ENCODE measurements around the gene GADD45G.

Gene GADD45G

DNA sequence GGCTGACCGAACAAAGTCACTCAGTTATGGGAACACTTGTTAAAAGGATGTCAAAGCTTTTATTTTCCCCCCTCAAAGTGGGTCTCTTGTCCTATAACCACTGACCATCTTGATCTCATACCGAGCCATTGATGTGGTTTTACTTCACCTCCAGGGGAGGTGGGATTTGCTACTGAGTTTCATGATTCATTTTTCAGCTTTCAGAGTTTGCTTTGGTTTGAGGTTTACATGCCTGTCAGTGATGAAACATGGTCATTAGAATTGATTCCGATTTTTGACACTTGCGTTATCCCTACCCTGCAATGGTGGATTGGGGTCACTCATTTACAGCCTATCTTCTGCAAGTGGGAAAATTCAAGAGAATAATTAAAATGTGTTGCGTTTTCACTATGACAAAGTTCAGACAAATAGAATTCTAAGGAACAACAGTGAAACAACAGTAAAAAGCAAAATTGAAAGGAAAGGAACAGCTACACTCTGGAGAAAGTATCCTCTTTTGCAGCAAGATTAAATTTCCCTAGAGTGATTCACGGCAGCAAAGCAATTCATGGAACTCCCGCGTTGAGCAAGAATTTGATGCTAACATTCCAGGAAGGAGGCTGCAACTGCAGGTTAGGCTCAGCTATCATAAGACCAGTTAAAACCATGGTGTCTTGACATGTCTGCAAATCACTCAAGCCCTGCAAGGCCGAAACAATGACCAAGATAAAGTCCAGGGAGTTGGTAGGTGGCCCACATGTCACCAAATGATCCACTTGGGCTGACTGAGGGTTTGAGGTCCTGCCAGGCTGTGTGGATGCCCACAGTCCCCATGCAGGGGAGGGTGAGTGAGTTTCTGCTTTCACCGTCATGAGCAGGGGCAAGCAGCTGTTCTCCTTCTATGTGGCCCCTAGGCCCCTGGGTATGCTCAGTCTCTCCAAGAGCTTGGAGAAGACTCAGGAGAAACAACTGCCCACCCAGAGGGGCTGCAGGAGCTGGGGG is 9.4 kb downstream of the GADD45G start:
- TF ChIP-seq, protein P1, sequence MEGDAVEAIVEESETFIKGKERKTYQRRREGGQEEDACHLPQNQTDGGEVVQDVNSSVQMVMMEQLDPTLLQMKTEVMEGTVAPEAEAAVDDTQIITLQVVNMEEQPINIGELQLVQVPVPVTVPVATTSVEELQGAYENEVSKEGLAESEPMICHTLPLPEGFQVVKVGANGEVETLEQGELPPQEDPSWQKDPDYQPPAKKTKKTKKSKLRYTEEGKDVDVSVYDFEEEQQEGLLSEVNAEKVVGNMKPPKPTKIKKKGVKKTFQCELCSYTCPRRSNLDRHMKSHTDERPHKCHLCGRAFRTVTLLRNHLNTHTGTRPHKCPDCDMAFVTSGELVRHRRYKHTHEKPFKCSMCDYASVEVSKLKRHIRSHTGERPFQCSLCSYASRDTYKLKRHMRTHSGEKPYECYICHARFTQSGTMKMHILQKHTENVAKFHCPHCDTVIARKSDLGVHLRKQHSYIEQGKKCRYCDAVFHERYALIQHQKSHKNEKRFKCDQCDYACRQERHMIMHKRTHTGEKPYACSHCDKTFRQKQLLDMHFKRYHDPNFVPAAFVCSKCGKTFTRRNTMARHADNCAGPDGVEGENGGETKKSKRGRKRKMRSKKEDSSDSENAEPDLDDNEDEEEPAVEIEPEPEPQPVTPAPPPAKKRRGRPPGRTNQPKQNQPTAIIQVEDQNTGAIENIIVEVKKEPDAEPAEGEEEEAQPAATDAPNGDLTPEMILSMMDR (IDR thresholded peaks at IDR 0.05; ENCODE audit: low read depth, low read length, missing control alignments): no peak
- DNase-seq (ENCODE audit: low read depth): no peak
- in situ Hi-C loops (cut with HindIII; ENCODE audit: low sequenced_read_pairs): loop anchor here (5.0 kb wide), 1 partner anchor 98 kb away; no protein-coding TSS in a partner anchor
- no peak overlapping the region for H3K4me3 ChIP-seq (ENCODE audit: low read depth, low read length)

GRCh38 chr9:89615661-89616060 is 10.8 kb downstream of the GADD45G start:
- H3K4me3 ChIP-seq (ENCODE audit: low read depth, low read length): no peak overlapping the region
- TF ChIP-seq, protein P1 (IDR thresholded peaks at IDR 0.05; ENCODE audit: low read depth, low read length, missing control alignments): no peak
- in situ Hi-C loops (cut with HindIII; ENCODE audit: low sequenced_read_pairs): no loop called here
- DNase-seq (ENCODE audit: low read depth): no peak

- TF ChIP-seq, protein P1 (IDR thresholded peaks at IDR 0.05; ENCODE audit: low read depth, low read length, missing control alignments): no peak
- in situ Hi-C loops (cut with HindIII; ENCODE audit: low sequenced_read_pairs): no loop called here
- DNase-seq (ENCODE audit: low read depth): no peak
- no peak overlapping the region for H3K4me3 ChIP-seq (ENCODE audit: low read depth, low read length)
Observed at GRCh38 chr9:89616411-89616810, 11.6 kb downstream of the GADD45G start.

DNA sequence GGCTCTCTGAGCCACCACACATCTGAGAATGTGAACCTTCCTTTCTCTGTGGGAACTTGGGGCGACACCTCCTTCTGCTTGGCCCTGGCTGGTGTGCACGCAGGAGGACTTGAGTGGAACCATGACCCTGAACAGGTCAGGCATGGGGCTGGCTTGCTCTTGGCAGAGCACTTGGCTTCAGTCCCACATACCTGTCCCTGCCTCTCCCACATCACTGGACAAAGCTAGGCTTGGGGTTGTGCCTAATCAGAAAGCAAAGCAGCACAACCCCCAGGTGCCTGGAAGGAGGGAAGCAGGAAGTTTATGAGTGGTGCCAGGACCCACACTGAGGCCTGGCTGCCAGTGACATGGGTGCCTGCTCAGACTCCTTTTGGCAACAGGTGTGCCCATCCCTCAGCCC is 13.2 kb downstream of the GADD45G start:
- TF ChIP-seq, protein P1 (IDR thresholded peaks at IDR 0.05; ENCODE audit: low read depth, low read length, missing control alignments): no peak
- DNase-seq (ENCODE audit: low read depth): no peak
- in situ Hi-C loops (cut with HindIII; ENCODE audit: low sequenced_read_pairs): no loop called here
- no peak overlapping the region for H3K4me3 ChIP-seq (ENCODE audit: low read depth, low read length)

- no peak overlapping the region for H3K4me3 ChIP-seq (ENCODE audit: low read depth, low read length)
- in situ Hi-C loops (cut with HindIII; ENCODE audit: low sequenced_read_pairs): no loop called here
- TF ChIP-seq, protein P1 (IDR thresholded peaks at IDR 0.05; ENCODE audit: low read depth, low read length, missing control alignments): no peak
- DNase-seq (ENCODE audit: low read depth): no peak
Observed at GRCh38 chr9:89619019-89619418, 14.2 kb downstream of the GADD45G start.

- TF ChIP-seq, protein P1 (IDR thresholded peaks at IDR 0.05; ENCODE audit: low read depth, low read length, missing control alignments): no peak
- no peak for DNase-seq (ENCODE audit: low read depth)
- in situ Hi-C loops (cut with HindIII; ENCODE audit: low sequenced_read_pairs): no loop called here
- H3K4me3 ChIP-seq (ENCODE audit: low read depth, low read length): no peak overlapping the region
Observed at GRCh38 chr9:89619424-89620138, 14.8 kb downstream of the GADD45G start.
